HCT116 (cell line): ENCODE measurements around the gene FAP. TPM values are rescaled to one million over a fixed set of nuclear protein-coding genes. Genes with fewer than 3 reads are reported as not detected.

Source experiments
- ATAC-seq: fragments of 200-7000 bp; cut with Tn5 transposase; 2 replicates; pipeline ENCODE4 v1.9.1; 2020; ENCODE audit warnings: mild to moderate bottlenecking, moderate library complexity
- BruUV-seq: library from RNA; stranded (reverse); fragments of 400-500 nt; replicated peaks from 2 replicates; lab custom pipeline; 2021; lab: Mats Ljungman, UMichigan
- CTCF ChIA-PET: fragments of 300-600 bp; sonication (Branson Sonifier 250); formaldehyde crosslinking; loops from one replicate; lab custom pipeline; 2021; ENCODE audit warnings: antibody characterized with exemption; lab: Charles Lee
- POLR2A ChIA-PET: fragments of 300-600, 350-600 bp; sonication (Branson Sonifier 250); formaldehyde crosslinking; loops from one replicate; lab custom pipeline; 2021; ENCODE audit warnings: antibody characterized with exemption; lab: Charles Lee
- RAD21 ChIA-PET, 2 experiments: fragments of 300-600 bp; sonication (Branson Sonifier 250); formaldehyde crosslinking; loops; one replicate each; lab custom pipeline; 2023; ENCODE audit warnings: low total read pairs in 2 of 2; ENCODE audit not compliant: uncharacterized antibody in 2 of 2, unreplicated experiment in 2 of 2, low non-redundant PET in 1 of 2; lab: Charles Lee
- DNase-seq: peaks from one replicate; pipeline ENCODE4 v3.0.0-alpha.2; 2010; ENCODE audit warnings: low read depth, low spot score
- H2AFZ ChIP-seq: fragments of 200-600 bp; shearing (Covaris generic), sonication (generic); 2 replicates; pipeline ENCODE4 v1.6.1; 2017; ENCODE audit warnings: low read depth, mixed run types, mixed read lengths, antibody characterized with exemption, low read length; ENCODE audit not compliant: poor library complexity, severe bottlenecking
- H3K27ac ChIP-seq: 2 replicates; pipeline ENCODE4 v1.5.1; 2012; ENCODE audit warnings: low read depth, low read length
- H3K27me3 ChIP-seq: fragments of 200-600 bp; sonication (generic); 2 replicates; pipeline ENCODE4 v1.6.1; 2016; ENCODE audit warnings: mixed run types, low read length, mixed read lengths; ENCODE audit not compliant: insufficient read depth
- H3K36me3 ChIP-seq, 2 experiments: fragments of 200-500 bp in 1 of 2; fragments of 200-600 bp in 1 of 2; sonication (Bioruptor generic) in 1 of 2; sonication (generic) in 1 of 2; 2 replicates each; pipeline versions ENCODE4 v1.5.1 to v1.6.1; 2014 to 2016; ENCODE audit warnings: low read length in 2 of 2, inconsistent platforms in 1 of 2, mixed read lengths in 1 of 2, mixed run types in 1 of 2; ENCODE audit not compliant: insufficient read depth in 2 of 2, control insufficient read depth in 1 of 2
- H3K4me1 ChIP-seq, 2 experiments: fragments of 200-600 bp in 1 of 2; sonication (generic) in 1 of 2; 2 replicates each; pipeline versions ENCODE4 v1.5.1 to v1.6.1; 2012 to 2017; ENCODE audit warnings: low read length in 2 of 2, inconsistent platforms in 1 of 2, mild to moderate bottlenecking in 1 of 2, mixed read lengths in 1 of 2, mixed run types in 1 of 2, moderate library complexity in 1 of 2; ENCODE audit not compliant: insufficient read depth in 2 of 2, control insufficient read depth in 1 of 2
- H3K4me2 ChIP-seq: fragments of 200-600 bp; sonication (generic); 2 replicates; pipeline ENCODE4 v1.6.1; 2017; ENCODE audit warnings: mixed run types, low read length, mixed read lengths
- H3K4me3 ChIP-seq, 2 experiments: fragments of 200-600 bp in 1 of 2; sonication (generic) in 1 of 2; replicated peaks in 1 of 2; 2 replicates each; pipeline ENCODE4 v1.5.1; 2011 to 2016; ENCODE audit warnings: low read length in 2 of 2, control low read depth in 1 of 2, low read depth in 1 of 2, mild to moderate bottlenecking in 1 of 2, mixed read lengths in 1 of 2, mixed run types in 1 of 2
- H3K79me2 ChIP-seq: fragments of 200-600 bp; sonication (generic); 2 replicates; pipeline ENCODE4 v1.6.1; 2017; ENCODE audit warnings: mild to moderate bottlenecking, mixed run types, low read length, moderate library complexity, mixed read lengths; ENCODE audit not compliant: insufficient read depth
- H3K9ac ChIP-seq: fragments of 200-600 bp; sonication (generic); 2 replicates; pipeline ENCODE4 v1.6.1; 2016; ENCODE audit warnings: low read length, mixed read lengths
- H3K9me2 ChIP-seq: fragments of 200-600 bp; sonication (generic), shearing (Covaris generic); 2 replicates; pipeline ENCODE4 v1.6.1; 2017; ENCODE audit warnings: mixed run types, mild to moderate bottlenecking, moderate library complexity; ENCODE audit not compliant: insufficient read depth
- H3K9me3 ChIP-seq, 2 experiments: fragments of 200-500 bp in 1 of 2; fragments of 200-600 bp in 1 of 2; sonication (Bioruptor generic) in 1 of 2; sonication (generic) in 1 of 2; 2 replicates each; pipeline ENCODE4 v1.6.1; 2014 to 2017; ENCODE audit warnings: low read length in 2 of 2, mixed read lengths in 2 of 2, inconsistent platforms in 1 of 2, low read depth in 1 of 2, mild to moderate bottlenecking in 1 of 2, mixed run types in 1 of 2, moderate library complexity in 1 of 2; ENCODE audit not compliant: control insufficient read depth in 1 of 2, insufficient read depth in 1 of 2
- H4K20me1 ChIP-seq: fragments of 200-600 bp; sonication (generic), shearing (Covaris generic); 2 replicates; pipeline ENCODE4 v1.6.1; 2017; ENCODE audit warnings: mixed run types, mild to moderate bottlenecking, moderate library complexity; ENCODE audit not compliant: insufficient read depth
- CEBPB ChIP-seq: IDR thresholded peaks from 2 replicates; pipeline ENCODE4 v1.6.1; 2012; ENCODE audit warnings: low read depth
- FOSL1 ChIP-seq: IDR thresholded peaks from 2 replicates; pipeline ENCODE4 v1.6.1; 2012; ENCODE audit warnings: low read depth
- JUND ChIP-seq: IDR thresholded peaks from 2 replicates; pipeline ENCODE4 v1.6.1; 2012
- SP1 ChIP-seq: IDR thresholded peaks from 2 replicates; pipeline ENCODE4 v1.6.1; 2012; ENCODE audit warnings: low read depth
- TCF7L2 ChIP-seq: IDR thresholded peaks from 2 replicates; pipeline ENCODE4 v1.7.0; 2011; ENCODE audit warnings: borderline replicate concordance, inconsistent platforms; ENCODE audit not compliant: insufficient read depth, insufficient read length; ENCODE audit errors: extremely low read depth
- YY1 ChIP-seq: IDR thresholded peaks from 2 replicates; pipeline ENCODE4 v1.6.1; 2011; ENCODE audit warnings: low read length, low read depth, moderate library complexity, mild to moderate bottlenecking; ENCODE audit not compliant: insufficient replicate concordance; ENCODE audit errors: extremely low read depth
- ZNF274 ChIP-seq: fragments of 200-500 bp; sonication (Bioruptor generic); IDR thresholded peaks from 2 replicates; pipeline ENCODE4 v1.6.1; 2014; ENCODE audit warnings: mild to moderate bottlenecking, low read depth, low read length, inconsistent platforms
- intact Hi-C: fragments of 100-400 bp; cut with micrococcal nuclease; formaldehyde crosslinking; loops from 2 replicates; pipeline ENCODE4 v1.10.0; 2022
- total RNA-seq: library from RNA; stranded (reverse); gene quantifications from one replicate; pipeline ENCODE4 v1.2.1, GENCODE V29; 2021; ENCODE audit not compliant: unreplicated experiment
- TF ChIP-seq, protein P1 (sequence below), 3 experiments: fragments of 200-600 bp in 1 of 3; sonication (generic) in 1 of 3; IDR thresholded peaks in 2 of 3; conservative IDR thresholded peaks in 1 of 3; 2 replicates each; pipeline ENCODE4 v1.5.1; 2012 to 2017; ENCODE audit warnings: low read depth in 2 of 3, low read length in 2 of 3, antibody characterized with exemption in 1 of 3, borderline replicate concordance in 1 of 3, control low read depth in 1 of 3, mild to moderate bottlenecking in 1 of 3, mixed read lengths in 1 of 3, mixed run types in 1 of 3, moderate library complexity in 1 of 3; ENCODE audit not compliant: insufficient read depth in 1 of 3

The FAP gene
- total RNA-seq, 1 experiment from 2014 or later = not detected

DNA sequence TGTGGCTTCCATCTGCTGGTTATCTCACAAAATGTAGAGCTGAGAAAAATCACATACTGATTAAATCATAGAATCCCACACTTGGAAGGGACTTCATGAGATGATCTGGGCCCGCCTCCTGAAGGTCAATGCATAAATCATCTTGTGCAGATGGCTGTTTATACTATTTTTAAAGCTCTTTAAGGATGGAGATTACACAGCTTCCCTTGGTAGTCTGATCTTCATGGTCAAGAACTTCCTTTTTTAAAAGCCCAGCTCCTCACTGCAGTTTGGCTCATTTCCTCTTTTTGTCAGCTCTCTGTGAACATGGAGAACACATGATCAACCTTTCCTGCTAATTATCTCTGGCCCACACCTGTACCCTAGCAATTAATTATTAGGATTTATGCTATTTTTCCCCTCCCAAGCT, 117.1 kb downstream of the FAP start (continued):
- TF ChIP-seq, protein P1, sequence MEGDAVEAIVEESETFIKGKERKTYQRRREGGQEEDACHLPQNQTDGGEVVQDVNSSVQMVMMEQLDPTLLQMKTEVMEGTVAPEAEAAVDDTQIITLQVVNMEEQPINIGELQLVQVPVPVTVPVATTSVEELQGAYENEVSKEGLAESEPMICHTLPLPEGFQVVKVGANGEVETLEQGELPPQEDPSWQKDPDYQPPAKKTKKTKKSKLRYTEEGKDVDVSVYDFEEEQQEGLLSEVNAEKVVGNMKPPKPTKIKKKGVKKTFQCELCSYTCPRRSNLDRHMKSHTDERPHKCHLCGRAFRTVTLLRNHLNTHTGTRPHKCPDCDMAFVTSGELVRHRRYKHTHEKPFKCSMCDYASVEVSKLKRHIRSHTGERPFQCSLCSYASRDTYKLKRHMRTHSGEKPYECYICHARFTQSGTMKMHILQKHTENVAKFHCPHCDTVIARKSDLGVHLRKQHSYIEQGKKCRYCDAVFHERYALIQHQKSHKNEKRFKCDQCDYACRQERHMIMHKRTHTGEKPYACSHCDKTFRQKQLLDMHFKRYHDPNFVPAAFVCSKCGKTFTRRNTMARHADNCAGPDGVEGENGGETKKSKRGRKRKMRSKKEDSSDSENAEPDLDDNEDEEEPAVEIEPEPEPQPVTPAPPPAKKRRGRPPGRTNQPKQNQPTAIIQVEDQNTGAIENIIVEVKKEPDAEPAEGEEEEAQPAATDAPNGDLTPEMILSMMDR (IDR thresholded peaks at IDR 0.05 in 2 of 3, conservative IDR thresholded peaks at IDR 0.05 in 1 of 3; ENCODE audit: borderline replicate concordance in 1 of 3, insufficient read depth in 1 of 3, low read depth in 2 of 3, low read length in 2 of 3) = no peak
- TF ChIP-seq SP1 = no peak
- TF ChIP-seq CEBPB = no peak
- TF ChIP-seq TCF7L2 = no peak

DNA sequence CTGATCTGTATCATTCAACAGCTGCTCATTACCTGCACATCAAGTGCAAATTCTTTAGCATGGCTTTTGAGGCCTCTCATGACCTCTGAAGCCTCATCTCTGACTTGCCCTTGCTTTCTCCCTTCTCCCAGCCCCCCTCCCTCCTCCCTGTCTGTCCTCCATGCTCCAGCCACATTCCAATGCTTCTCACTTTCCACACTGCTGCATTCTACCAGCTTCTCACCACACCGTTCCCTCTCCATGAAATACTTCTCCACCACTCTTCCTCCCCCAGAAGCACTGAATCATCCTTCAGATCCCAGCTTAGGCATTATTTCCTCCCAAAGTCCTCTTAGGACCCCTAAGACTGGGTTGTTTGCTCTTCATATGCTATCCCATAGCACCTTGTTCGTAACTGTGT, 118.1 kb downstream of the FAP start:
- Histone ChIP-seq H3K79me2 (no peaks in the 10 kb centered on the region), H3K9me3 (no peaks in the 10 kb centered on the region), H3K4me3 (no peak overlapping the region), H3K4me1 (no peaks in the 10 kb centered on the region), H3K36me3 (no peaks in the 10 kb centered on the region), H3K4me2 (no peak overlapping the region)
- no peak for ATAC-seq
- intact Hi-C loops = no loop called here
- RAD21 ChIA-PET = interaction anchor here in 1 of 2 experiments (0.6 kb wide), 1 partner anchor 42 kb away, joined by 8 read pairs; no protein-coding TSS in a partner anchor
- TF ChIP-seq YY1 (no peak), ZNF274 (no peak), TCF7L2 (no peak), SP1 (no peak), JUND (no peak), FOSL1 (no peak)
- TF ChIP-seq, protein P1 (IDR thresholded peaks at IDR 0.05 in 2 of 3, conservative IDR thresholded peaks at IDR 0.05 in 1 of 3; ENCODE audit: borderline replicate concordance in 1 of 3, insufficient read depth in 1 of 3, low read depth in 2 of 3, low read length in 2 of 3) = no peak
- TF ChIP-seq, all 23 proteins: peak for 0
- BruUV-seq = no TSS peak
- Histone ChIP-seq H4K20me1 (no peaks in the 10 kb centered on the region), H2AFZ (no peak overlapping the region), H3K9me2 (no peaks in the 10 kb centered on the region), H3K27ac (no peak overlapping the region), H3K27me3 (no peaks in the 10 kb centered on the region), H3K9ac (no peak overlapping the region)
- ChIA-PET CTCF (interaction anchor here (0.6 to 1.7 kb wide), 7 partner anchors 9 to 538 kb away, joined by 3 to 7 read pairs (median 4); no protein-coding TSS in a partner anchor), POLR2A (no interaction called here)
- no peak for DNase-seq
